ENCODE data around the gene CADM2.

DNA sequence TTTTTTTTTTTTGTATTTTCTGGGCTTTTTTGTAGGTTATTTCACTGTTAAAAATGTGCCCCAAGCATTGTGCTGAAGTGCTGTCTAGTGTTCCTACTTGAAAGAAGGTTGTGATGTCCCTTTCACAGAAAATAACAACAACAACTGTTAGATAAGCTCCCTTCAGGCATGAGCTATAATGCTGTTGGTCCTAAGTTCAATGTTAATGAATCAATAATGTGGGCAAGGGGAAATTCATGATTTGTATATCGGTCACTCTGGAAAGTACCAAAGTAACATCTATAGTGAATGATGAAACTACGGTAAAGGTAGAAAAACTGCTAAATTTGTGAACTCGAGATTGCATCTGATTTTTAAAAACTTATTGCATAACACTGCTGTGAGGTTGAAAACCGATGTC lies 539.4 kb downstream of the CADM2 start:
- TF ChIP-seq, protein P1, sequence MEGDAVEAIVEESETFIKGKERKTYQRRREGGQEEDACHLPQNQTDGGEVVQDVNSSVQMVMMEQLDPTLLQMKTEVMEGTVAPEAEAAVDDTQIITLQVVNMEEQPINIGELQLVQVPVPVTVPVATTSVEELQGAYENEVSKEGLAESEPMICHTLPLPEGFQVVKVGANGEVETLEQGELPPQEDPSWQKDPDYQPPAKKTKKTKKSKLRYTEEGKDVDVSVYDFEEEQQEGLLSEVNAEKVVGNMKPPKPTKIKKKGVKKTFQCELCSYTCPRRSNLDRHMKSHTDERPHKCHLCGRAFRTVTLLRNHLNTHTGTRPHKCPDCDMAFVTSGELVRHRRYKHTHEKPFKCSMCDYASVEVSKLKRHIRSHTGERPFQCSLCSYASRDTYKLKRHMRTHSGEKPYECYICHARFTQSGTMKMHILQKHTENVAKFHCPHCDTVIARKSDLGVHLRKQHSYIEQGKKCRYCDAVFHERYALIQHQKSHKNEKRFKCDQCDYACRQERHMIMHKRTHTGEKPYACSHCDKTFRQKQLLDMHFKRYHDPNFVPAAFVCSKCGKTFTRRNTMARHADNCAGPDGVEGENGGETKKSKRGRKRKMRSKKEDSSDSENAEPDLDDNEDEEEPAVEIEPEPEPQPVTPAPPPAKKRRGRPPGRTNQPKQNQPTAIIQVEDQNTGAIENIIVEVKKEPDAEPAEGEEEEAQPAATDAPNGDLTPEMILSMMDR (conservative IDR thresholded peaks at IDR 0.05; ENCODE audit: low read depth, low read length) = no peak
- no peak for TF ChIP-seq EZH2phosphoT487 (IDR thresholded peaks at IDR 0.05; ENCODE audit: borderline replicate concordance, low read length)
